Heart left ventricle (tissue), 13 donors: Measurements from ENCODE around the gene ARSB.

Experiments used
- CTCF ChIP-seq, 12 donors: fragments of 200-600 bp; sonication (generic) in 4 of 12; IDR thresholded peaks; one replicate each; pipeline versions ENCODE4 v1.5.0 to v1.8.0; 2018 to 2022; ENCODE audit warnings: antibody characterized with exemption in 12 of 12, mild to moderate bottlenecking in 5 of 12
- POLR2A ChIP-seq, 2 donors: fragments of 450-650 bp; IDR thresholded peaks; one replicate each; pipeline ENCODE4 v1.6.1; 2017; ENCODE audit warnings: antibody characterized with exemption in 2 of 2, mild to moderate bottlenecking in 2 of 2, moderate library complexity in 2 of 2
- donor health status: ischemic (EF 13 %, LVEDD 7.1; RV severe dilation, severe dysfunction).
- donor health status: DM: no; HTN: yes; CAD: no.
- donor health status: DM: no; HTN: no; CAD: no.
- donor health status: ischemic (EF 25% LVEDD 6.9; RV normal size, moderate dysfunction).
- donor health status: ischemic (EF 25% LVEDD 5.7; RV mildly dilated, moderate dysfunction).
- donor health status: ischemic (EF 35%, LVEDD 5.7; RV mildly dilated, moderate dysfunction).
- donor health status: nonischemic (EF 11% LVEDD 7.7; RV severe dilation, severe dysfunction).
- donor health status: DM: yes; HTN: yes; CAD: no.
- donor health status: PGD.
- donor health status: ischemic (EF 29% LVEDD 5.4; RV normal size, mild dysfunction).
- donor health status: nonischemic (EF 23%, LVEDD 6.1; RV moderate dilation, normal function).

GRCh38 chr5:78926252-78926651 is 58.9 kb downstream of the ARSB start:
- TF ChIP-seq CTCF (IDR thresholded peaks at IDR 0.05) (no peak), POLR2A (IDR thresholded peaks at IDR 0.05) (no peak)
